Ovary (tissue), 3 donors: Measurements from ENCODE around the gene SNX27.

Experiments used
- EP300 ChIP-seq: sonication (generic); formaldehyde crosslinking; IDR thresholded peaks from one replicate; pipeline ENCODE4 v1.6.1; 2017; ENCODE audit warnings: antibody characterized with exemption
- POLR2A ChIP-seq: fragments of 450-650 bp; IDR thresholded peaks from one replicate; pipeline ENCODE4 v1.6.1; 2017; ENCODE audit warnings: antibody characterized with exemption, mild to moderate bottlenecking, moderate library complexity
- TF ChIP-seq, protein P1 (sequence below), 3 donors: fragments of 450-650 bp in 2 of 3; fragments of 200-600 bp in 1 of 3; IDR thresholded peaks; one replicate each; pipeline versions ENCODE4 v1.5.1 to v1.8.0; 2016 to 2022; ENCODE audit warnings: antibody characterized with exemption in 3 of 3, mild to moderate bottlenecking in 1 of 3
- donor health status: DM: no; HTN: no; CAD: no.

GRCh38 chr1:151704246-151704645, 92.4 kb downstream of the SNX27 start:
- TF ChIP-seq, protein P1, sequence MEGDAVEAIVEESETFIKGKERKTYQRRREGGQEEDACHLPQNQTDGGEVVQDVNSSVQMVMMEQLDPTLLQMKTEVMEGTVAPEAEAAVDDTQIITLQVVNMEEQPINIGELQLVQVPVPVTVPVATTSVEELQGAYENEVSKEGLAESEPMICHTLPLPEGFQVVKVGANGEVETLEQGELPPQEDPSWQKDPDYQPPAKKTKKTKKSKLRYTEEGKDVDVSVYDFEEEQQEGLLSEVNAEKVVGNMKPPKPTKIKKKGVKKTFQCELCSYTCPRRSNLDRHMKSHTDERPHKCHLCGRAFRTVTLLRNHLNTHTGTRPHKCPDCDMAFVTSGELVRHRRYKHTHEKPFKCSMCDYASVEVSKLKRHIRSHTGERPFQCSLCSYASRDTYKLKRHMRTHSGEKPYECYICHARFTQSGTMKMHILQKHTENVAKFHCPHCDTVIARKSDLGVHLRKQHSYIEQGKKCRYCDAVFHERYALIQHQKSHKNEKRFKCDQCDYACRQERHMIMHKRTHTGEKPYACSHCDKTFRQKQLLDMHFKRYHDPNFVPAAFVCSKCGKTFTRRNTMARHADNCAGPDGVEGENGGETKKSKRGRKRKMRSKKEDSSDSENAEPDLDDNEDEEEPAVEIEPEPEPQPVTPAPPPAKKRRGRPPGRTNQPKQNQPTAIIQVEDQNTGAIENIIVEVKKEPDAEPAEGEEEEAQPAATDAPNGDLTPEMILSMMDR (IDR thresholded peaks at IDR 0.05) = no peak
- TF ChIP-seq EP300 (no peak), POLR2A (no peak)
